Measurements from ENCODE around the gene PRUNE2. TPM values are rescaled to one million over a fixed set of nuclear protein-coding genes. Genes with fewer than 3 reads are reported as not detected.

PRUNE2 gene
- polyA plus RNA-seq, 1 of the 3 experiments (the other 2 are of a cell fraction) = 13.0 TPM

DNA sequence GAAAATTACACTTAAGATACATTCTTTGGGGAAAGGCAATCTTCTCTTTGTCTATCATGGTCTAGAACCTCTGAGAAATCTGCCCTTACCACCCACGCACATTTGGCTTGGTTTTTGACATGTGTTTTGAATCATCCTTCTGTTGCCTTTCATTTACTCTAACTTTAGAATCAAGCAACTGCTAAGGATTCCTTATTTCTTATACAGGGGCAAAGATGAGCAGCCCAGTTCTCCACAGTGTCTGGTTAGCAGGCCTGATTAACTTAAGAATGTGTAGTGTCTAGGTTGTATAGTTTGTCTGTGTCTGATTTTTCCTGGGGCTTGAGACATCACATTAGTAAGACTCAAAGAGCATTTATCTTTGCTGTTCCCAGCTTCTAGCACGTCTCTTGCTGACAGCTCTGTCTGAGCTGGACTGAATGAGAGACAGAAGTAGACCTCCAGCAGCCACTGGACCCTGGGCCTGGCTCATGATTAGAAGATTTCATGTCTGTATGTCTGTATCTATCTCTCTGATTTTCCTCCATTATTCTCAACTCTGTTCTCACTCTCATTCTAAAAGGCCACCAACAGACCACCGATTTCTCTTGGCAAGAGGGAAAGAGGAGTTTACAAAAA is 173.5 kb downstream of the PRUNE2 start (continued):
- TF ChIP-seq RAD21 (IDR thresholded peaks at IDR 0.05; ENCODE audit: low read length) = no peak
- no peak for TF ChIP-seq MXI1 (IDR thresholded peaks at IDR 0.05; ENCODE audit: low read depth, low read length)
- TF ChIP-seq MEF2A (IDR thresholded peaks at IDR 0.05; ENCODE audit: borderline replicate concordance, low read depth) = no peak
- TF ChIP-seq RFX5 (IDR thresholded peaks at IDR 0.05; ENCODE audit: low read length) = no peak

DNA sequence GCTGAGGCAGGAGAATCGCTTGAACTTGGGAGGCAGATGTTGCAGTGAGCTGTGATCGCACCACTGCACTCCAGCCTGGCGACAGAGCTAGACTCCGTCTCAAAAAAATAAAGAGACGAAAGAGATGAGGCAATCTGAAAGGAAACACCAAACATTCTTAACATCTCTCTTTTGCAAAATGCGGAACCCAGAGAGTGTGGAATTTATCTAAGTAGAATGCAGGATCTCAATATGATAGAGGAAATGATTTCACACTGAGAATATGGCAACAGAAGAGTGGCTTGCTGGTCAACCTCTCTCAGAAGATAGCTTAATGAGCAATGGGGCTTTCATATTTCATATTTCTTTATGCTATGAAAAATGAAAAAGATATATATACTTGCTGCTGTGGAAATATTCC is 175.1 kb downstream of the PRUNE2 start:
- Histone ChIP-seq H3F3A (replicated peaks; ENCODE audit: insufficient read depth) (no peaks in the 10 kb centered on the region), H3K9ac (no peak overlapping the region), H3K27ac (ENCODE audit: low read depth in 2 of 2, low read length in 1 of 2) (no peak overlapping the region), H3K4me1 (ENCODE audit: control insufficient read depth in 1 of 2, insufficient read depth in 2 of 2, low read depth in 1 of 2, low read length in 1 of 2) (no peaks in the 10 kb centered on the region), H3K36me3 (replicated peaks in 1 of 2; ENCODE audit: control insufficient read depth in 1 of 2, insufficient read depth in 2 of 2, low read length in 1 of 2) (no peaks in the 10 kb centered on the region), H3K4me2 (no peak overlapping the region), H3K9me2 (no peaks in the 10 kb centered on the region), H4K20me1 (ENCODE audit: insufficient read depth) (no peaks in the 10 kb centered on the region), H3K9me3 (no peaks in the 10 kb centered on the region), H3K79me2 (ENCODE audit: insufficient read depth) (no peaks in the 10 kb centered on the region), H3K4me3 (ENCODE audit: low read depth in 2 of 2, low read length in 1 of 2) (no peak overlapping the region), H2AFZ (ENCODE audit: low read depth) (no peak overlapping the region), H3K27me3 (ENCODE audit: insufficient read depth) (peaks cover 43% of the 10 kb centered on the region; the same call in 1 of the 2 replicates)
- WGBS (ENCODE audit: low lambda C conversion rate) = 38% methylated on average over 6 of the region's 6 CpGs
- CTCF ChIA-PET = no interaction called here
- POLR2A ChIA-PET = no interaction called here
- no peak for DNase-seq
- TF ChIP-seq RCOR1 (IDR thresholded peaks at IDR 0.05; ENCODE audit: low read length) = no peak
- no peak for TF ChIP-seq CHD2 (IDR thresholded peaks at IDR 0.05; ENCODE audit: low read length, partially characterized antibody)
- TF ChIP-seq, protein P1, sequence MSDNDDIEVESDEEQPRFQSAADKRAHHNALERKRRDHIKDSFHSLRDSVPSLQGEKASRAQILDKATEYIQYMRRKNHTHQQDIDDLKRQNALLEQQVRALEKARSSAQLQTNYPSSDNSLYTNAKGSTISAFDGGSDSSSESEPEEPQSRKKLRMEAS (IDR thresholded peaks at IDR 0.05; ENCODE audit: low read depth) = no peak
- TF ChIP-seq IRF3 (IDR thresholded peaks at IDR 0.05; ENCODE audit: low read depth, low read length) = no peak
- TF ChIP-seq GATA2 (CRISPR knock-in tag; IDR thresholded peaks at IDR 0.05) = no peak
- TF ChIP-seq NRF1 (IDR thresholded peaks at IDR 0.05; ENCODE audit: low read depth, low read length) = no peak
- no peak for TF ChIP-seq SMC3 (IDR thresholded peaks at IDR 0.05; ENCODE audit: low read depth, low read length)
- no peak for TF ChIP-seq GABPA (IDR thresholded peaks at IDR 0.05; ENCODE audit: low read depth)
- TF ChIP-seq TEAD4 (IDR thresholded peaks at IDR 0.05; ENCODE audit: borderline replicate concordance, insufficient read depth) = no peak
- TF ChIP-seq, protein P2, sequence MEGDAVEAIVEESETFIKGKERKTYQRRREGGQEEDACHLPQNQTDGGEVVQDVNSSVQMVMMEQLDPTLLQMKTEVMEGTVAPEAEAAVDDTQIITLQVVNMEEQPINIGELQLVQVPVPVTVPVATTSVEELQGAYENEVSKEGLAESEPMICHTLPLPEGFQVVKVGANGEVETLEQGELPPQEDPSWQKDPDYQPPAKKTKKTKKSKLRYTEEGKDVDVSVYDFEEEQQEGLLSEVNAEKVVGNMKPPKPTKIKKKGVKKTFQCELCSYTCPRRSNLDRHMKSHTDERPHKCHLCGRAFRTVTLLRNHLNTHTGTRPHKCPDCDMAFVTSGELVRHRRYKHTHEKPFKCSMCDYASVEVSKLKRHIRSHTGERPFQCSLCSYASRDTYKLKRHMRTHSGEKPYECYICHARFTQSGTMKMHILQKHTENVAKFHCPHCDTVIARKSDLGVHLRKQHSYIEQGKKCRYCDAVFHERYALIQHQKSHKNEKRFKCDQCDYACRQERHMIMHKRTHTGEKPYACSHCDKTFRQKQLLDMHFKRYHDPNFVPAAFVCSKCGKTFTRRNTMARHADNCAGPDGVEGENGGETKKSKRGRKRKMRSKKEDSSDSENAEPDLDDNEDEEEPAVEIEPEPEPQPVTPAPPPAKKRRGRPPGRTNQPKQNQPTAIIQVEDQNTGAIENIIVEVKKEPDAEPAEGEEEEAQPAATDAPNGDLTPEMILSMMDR (IDR thresholded peaks at IDR 0.05) = no peak
- TF ChIP-seq, protein P3, sequence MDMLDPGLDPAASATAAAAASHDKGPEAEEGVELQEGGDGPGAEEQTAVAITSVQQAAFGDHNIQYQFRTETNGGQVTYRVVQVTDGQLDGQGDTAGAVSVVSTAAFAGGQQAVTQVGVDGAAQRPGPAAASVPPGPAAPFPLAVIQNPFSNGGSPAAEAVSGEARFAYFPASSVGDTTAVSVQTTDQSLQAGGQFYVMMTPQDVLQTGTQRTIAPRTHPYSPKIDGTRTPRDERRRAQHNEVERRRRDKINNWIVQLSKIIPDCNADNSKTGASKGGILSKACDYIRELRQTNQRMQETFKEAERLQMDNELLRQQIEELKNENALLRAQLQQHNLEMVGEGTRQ (IDR thresholded peaks at IDR 0.05; ENCODE audit: borderline replicate concordance, low read depth, low read length) = no peak
- TF ChIP-seq TCF12 (IDR thresholded peaks at IDR 0.05) = no peak
- TF ChIP-seq FOXM1 (IDR thresholded peaks at IDR 0.05; ENCODE audit: low read depth) = no peak
- no peak for TF ChIP-seq FOXJ3 (CRISPR knock-in tag; IDR thresholded peaks at IDR 0.05)
